Prostate gland (tissue), 2 donors: ENCODE results near the gene RBM33.

Experiments
- CTCF ChIP-seq, 4 experiments: fragments of 200-600 bp in 2 of 4; fragments of 450-650 bp in 2 of 4; sonication (generic) in 2 of 4; IDR thresholded peaks; 1 replicate in 3 of 4; 2 replicates in 1 of 4; pipeline ENCODE4 v1.5.1; 2016 to 2019; ENCODE audit warnings: antibody characterized with exemption in 4 of 4, mild to moderate bottlenecking in 2 of 4, moderate library complexity in 2 of 4
- POLR2A ChIP-seq: fragments of 450-650 bp; IDR thresholded peaks from one replicate; pipeline ENCODE4 v1.6.1; 2016; ENCODE audit warnings: antibody characterized with exemption, mild to moderate bottlenecking
- POLR2AphosphoS5 ChIP-seq: sonication (generic); formaldehyde crosslinking; IDR thresholded peaks from one replicate; pipeline ENCODE4 v1.6.1; 2017; ENCODE audit warnings: antibody characterized with exemption

DNA sequence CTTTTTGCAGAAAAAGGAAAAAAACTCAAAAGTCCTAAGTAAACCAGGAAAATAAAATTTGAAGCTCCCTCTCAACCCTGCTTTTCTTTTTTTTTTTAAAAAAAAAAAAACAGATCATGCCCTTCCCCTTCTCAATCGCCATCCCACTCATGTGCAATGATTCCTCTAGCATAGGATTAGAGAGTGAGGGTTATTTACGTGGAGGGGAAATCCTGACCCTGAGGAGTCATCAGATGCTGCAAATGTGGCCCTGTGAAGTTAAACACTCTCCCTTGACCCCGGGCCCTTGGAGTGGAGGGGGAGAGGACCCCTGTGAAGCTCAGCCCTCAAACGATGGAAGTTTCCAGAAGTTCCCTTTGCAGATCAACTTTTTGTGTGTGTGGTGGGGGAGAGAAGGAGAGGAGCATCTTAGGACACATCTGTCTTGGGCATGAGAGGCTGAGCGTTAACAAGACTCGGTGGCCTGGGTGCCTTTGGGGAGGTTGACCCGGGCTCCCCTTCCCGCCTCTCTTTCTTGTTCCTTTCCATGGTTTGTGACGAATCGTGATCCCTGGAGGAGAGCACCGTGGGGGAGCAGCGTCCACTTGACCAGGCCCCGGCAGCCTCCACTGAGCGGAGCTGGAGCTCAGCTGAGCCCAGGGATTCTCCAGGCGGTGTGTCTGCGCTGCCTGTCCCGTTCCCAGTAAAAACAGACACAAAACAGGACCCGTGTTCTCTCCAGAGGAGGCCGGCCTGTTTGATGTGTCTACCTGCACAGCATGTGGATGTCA, 169.3 kb downstream of the RBM33 start:
- no peak for TF ChIP-seq CTCF (IDR thresholded peaks at IDR 0.05)
- no peak for TF ChIP-seq POLR2AphosphoS5
- TF ChIP-seq POLR2A, result no peak
